Hepatocyte (in vitro differentiated cells): ENCODE measurements around the gene MED8.

Experiments used
- EZH2 ChIP-seq: fragments of 200-600 bp; sonication (generic); IDR thresholded peaks from 2 replicates; pipeline ENCODE4 v1.6.1; 2016; ENCODE audit warnings: antibody characterized with exemption, mild to moderate bottlenecking, borderline replicate concordance
- EZH2phosphoT487 ChIP-seq: fragments of 200-600 bp; sonication (generic); IDR thresholded peaks from one replicate; pipeline ENCODE4 v1.6.1; 2018; ENCODE audit warnings: antibody characterized with exemption, mild to moderate bottlenecking, low read depth, moderate library complexity; ENCODE audit not compliant: unreplicated experiment, severe bottlenecking
- TF ChIP-seq, protein P1 (sequence below): fragments of 200-600 bp; sonication (generic); IDR thresholded peaks from 2 replicates; pipeline ENCODE4 v1.5.1; 2016; ENCODE audit warnings: antibody characterized with exemption, mild to moderate bottlenecking; ENCODE audit not compliant: poor library complexity

DNA sequence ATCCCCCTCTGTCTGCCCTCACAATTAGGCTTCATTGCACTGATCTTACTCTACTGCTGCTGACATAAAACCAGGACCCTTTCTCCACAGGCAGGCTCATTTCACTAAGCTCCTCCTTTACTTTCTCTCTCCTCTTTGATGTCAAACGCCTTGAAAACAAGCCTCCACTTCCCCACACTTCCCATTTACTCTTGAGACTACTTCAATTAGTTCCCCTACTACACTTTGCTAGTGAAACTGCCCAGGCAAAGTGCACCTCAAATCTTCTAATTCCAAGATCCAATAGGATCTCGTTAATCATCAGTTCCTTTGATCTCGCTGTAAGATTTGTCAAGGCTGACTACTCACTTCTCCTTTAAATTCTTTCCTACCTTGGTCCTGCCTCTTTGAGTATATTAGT, 36.7 kb downstream of the MED8 start:
- TF ChIP-seq EZH2 (no peak), EZH2phosphoT487 (no peak)
- TF ChIP-seq, protein P1, sequence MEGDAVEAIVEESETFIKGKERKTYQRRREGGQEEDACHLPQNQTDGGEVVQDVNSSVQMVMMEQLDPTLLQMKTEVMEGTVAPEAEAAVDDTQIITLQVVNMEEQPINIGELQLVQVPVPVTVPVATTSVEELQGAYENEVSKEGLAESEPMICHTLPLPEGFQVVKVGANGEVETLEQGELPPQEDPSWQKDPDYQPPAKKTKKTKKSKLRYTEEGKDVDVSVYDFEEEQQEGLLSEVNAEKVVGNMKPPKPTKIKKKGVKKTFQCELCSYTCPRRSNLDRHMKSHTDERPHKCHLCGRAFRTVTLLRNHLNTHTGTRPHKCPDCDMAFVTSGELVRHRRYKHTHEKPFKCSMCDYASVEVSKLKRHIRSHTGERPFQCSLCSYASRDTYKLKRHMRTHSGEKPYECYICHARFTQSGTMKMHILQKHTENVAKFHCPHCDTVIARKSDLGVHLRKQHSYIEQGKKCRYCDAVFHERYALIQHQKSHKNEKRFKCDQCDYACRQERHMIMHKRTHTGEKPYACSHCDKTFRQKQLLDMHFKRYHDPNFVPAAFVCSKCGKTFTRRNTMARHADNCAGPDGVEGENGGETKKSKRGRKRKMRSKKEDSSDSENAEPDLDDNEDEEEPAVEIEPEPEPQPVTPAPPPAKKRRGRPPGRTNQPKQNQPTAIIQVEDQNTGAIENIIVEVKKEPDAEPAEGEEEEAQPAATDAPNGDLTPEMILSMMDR = no peak
